HEK293 (cell line): ENCODE data around the gene IMMP2L.

ENCODE experiments used
- CTCF ChIA-PET: fragments of 350-600 bp; formaldehyde crosslinking; extraction: SDS; loops from one replicate; lab custom pipeline; 2021; ENCODE audit warnings: antibody characterized with exemption; lab: Yijun Ruan, JAX
- POLR2A ChIA-PET: fragments of 300-600 bp; formaldehyde crosslinking; extraction: SDS; loops from one replicate; lab custom pipeline; 2020; ENCODE audit warnings: antibody characterized with exemption, inconsistent platforms; lab: Yijun Ruan, JAX
- H3K27ac ChIP-seq: fragments of 200-500 bp; sonication (Bioruptor generic); 2 replicates; pipeline ENCODE4 v1.5.1; 2014; ENCODE audit warnings: low read depth, low read length, control low read depth, inconsistent platforms; ENCODE audit errors: extremely low read depth
- H3K36me3 ChIP-seq, 2 experiments: fragments of 200-500 bp in 1 of 2; sonication (Bioruptor generic) in 1 of 2; 1 replicate in 1 of 2; 2 replicates in 1 of 2; pipeline ENCODE4 v1.5.1; 2014 to 2017; ENCODE audit warnings: inconsistent platforms in 2 of 2, low read length in 2 of 2; ENCODE audit not compliant: control insufficient read depth in 2 of 2, insufficient read depth in 1 of 2
- H3K4me1 ChIP-seq: fragments of 200-500 bp; sonication (Bioruptor generic); 2 replicates; pipeline ENCODE4 v1.5.1; 2014; ENCODE audit warnings: mild to moderate bottlenecking, low read length, inconsistent platforms; ENCODE audit not compliant: control insufficient read depth, insufficient read depth
- H3K4me3 ChIP-seq: 2 replicates; pipeline ENCODE4 v1.5.1; 2011; ENCODE audit warnings: low read depth, mild to moderate bottlenecking, control low read depth, low read length, moderate library complexity
- H3K9me3 ChIP-seq: fragments of 200-500 bp; sonication (Bioruptor generic); 2 replicates; pipeline ENCODE4 v1.5.1; 2014; ENCODE audit warnings: low read depth, low read length, inconsistent platforms; ENCODE audit not compliant: control insufficient read depth, insufficient read depth
- GLIS1 ChIP-seq: fragments of 450-650 bp; formaldehyde crosslinking; IDR thresholded peaks from 2 replicates; pipeline ENCODE4 v1.5.1; 2016; ENCODE audit warnings: missing biosample characterization, missing genetic modification characterization
- OSR2 ChIP-seq: fragments of 450-650 bp; formaldehyde crosslinking; IDR thresholded peaks from 2 replicates; pipeline ENCODE4 v1.5.1; 2016; ENCODE audit warnings: missing biosample characterization, missing genetic modification characterization
- PRDM1 ChIP-seq: fragments of 450-650 bp; formaldehyde crosslinking; IDR thresholded peaks from 2 replicates; pipeline ENCODE4; 2016; ENCODE audit warnings: missing biosample characterization, missing genetic modification characterization
- ZFP69B ChIP-seq: fragments of 450-650 bp; formaldehyde crosslinking; IDR thresholded peaks from 2 replicates; pipeline ENCODE4 v1.5.1; 2016; ENCODE audit warnings: missing biosample characterization, missing genetic modification characterization
- ZNF169 ChIP-seq: fragments of 450-650 bp; formaldehyde crosslinking; IDR thresholded peaks from 2 replicates; pipeline ENCODE4 v1.5.1; 2016; ENCODE audit warnings: missing biosample characterization, missing genetic modification characterization
- ZNF37A ChIP-seq: fragments of 450-650 bp; IDR thresholded peaks from 2 replicates; pipeline ENCODE4 v1.5.1; 2018; ENCODE audit warnings: missing biosample characterization, missing genetic modification characterization
- ZNF530 ChIP-seq: fragments of 450-650 bp; formaldehyde crosslinking; IDR thresholded peaks from 2 replicates; pipeline ENCODE4 v1.5.1; 2016; ENCODE audit warnings: low read depth, missing biosample characterization, missing genetic modification characterization
- ZNF549 ChIP-seq: fragments of 450-650 bp; IDR thresholded peaks from 2 replicates; pipeline ENCODE4 v1.5.1; 2018; ENCODE audit warnings: missing biosample characterization, missing genetic modification characterization, mild to moderate bottlenecking, inconsistent platforms, moderate library complexity
- ZNF791 ChIP-seq: fragments of 450-650 bp; formaldehyde crosslinking; IDR thresholded peaks from 2 replicates; pipeline ENCODE4 v1.5.1; 2016; ENCODE audit warnings: missing biosample characterization, missing genetic modification characterization
- TF ChIP-seq, protein P1 (sequence below): fragments of 450-650 bp; IDR thresholded peaks from 2 replicates; pipeline ENCODE4 v1.5.1; 2018; ENCODE audit warnings: missing biosample characterization, mild to moderate bottlenecking, missing genetic modification characterization
- TF ChIP-seq, protein P2 (sequence below): fragments of 450-650 bp; formaldehyde crosslinking; IDR thresholded peaks from 2 replicates; pipeline ENCODE4 v1.5.1; 2016; ENCODE audit warnings: missing biosample characterization, missing genetic modification characterization, borderline replicate concordance
- TF ChIP-seq, protein P3 (sequence below): fragments of 450-650 bp; formaldehyde crosslinking; IDR thresholded peaks from 2 replicates; pipeline ENCODE4 v1.5.1; 2016; ENCODE audit warnings: missing biosample characterization, missing genetic modification characterization
- TF ChIP-seq, protein P4 (sequence below): fragments of 450-650 bp; formaldehyde crosslinking; optimal IDR thresholded peaks from 2 replicates; pipeline ENCODE3; 2016; ENCODE audit warnings: missing biosample characterization, mild to moderate bottlenecking, missing genetic modification characterization
- TF ChIP-seq, protein P5 (sequence below): fragments of 450-650 bp; formaldehyde crosslinking; IDR thresholded peaks from 2 replicates; pipeline ENCODE4 v1.5.1; 2016; ENCODE audit warnings: missing biosample characterization, missing genetic modification characterization
- TF ChIP-seq, protein P6 (sequence below): fragments of 450-650 bp; formaldehyde crosslinking; IDR thresholded peaks from 2 replicates; pipeline ENCODE4 v1.5.1; 2016; ENCODE audit warnings: missing biosample characterization, missing genetic modification characterization

IMMP2L gene

DNA sequence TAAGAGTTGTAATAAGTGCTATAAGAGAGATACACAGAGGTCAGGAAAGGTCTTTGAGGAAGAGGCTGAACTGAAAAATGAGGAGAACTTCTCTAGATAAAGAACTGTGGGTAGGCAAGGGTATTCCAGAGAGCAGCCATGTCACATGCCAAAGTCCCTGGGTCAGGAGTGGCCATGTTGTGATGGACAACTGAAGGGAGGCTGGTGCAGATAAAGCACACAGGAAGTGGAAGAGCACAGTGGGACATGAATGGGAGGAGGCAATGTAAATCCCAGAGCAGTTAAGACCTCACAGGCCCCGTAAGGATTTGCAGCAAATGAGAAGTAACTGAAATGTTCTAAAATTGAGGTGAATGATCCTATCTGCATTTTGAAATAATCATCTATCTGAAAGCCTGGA lies 37.2 kb downstream of the IMMP2L start:
- no peaks in the 10 kb centered on the region for H3K9me3 ChIP-seq
- H3K4me1 ChIP-seq: 0 out of 2 replicates have a peak, but pooled peaks cover 2% of the 10 kb centered on the region
- no peaks in the 10 kb centered on the region for H3K36me3 ChIP-seq
- POLR2A ChIA-PET: no interaction called here
- no peak overlapping the region for H3K27ac ChIP-seq
- TF ChIP-seq ZNF530 (no peak), ZNF791 (tag by site-specific recombination) (no peak), ZFP69B (tag by site-specific recombination) (no peak), PRDM1 (no peak), OSR2 (tag by site-specific recombination) (no peak), ZNF37A (tag by site-specific recombination) (no peak)
- TF ChIP-seq, protein P1, sequence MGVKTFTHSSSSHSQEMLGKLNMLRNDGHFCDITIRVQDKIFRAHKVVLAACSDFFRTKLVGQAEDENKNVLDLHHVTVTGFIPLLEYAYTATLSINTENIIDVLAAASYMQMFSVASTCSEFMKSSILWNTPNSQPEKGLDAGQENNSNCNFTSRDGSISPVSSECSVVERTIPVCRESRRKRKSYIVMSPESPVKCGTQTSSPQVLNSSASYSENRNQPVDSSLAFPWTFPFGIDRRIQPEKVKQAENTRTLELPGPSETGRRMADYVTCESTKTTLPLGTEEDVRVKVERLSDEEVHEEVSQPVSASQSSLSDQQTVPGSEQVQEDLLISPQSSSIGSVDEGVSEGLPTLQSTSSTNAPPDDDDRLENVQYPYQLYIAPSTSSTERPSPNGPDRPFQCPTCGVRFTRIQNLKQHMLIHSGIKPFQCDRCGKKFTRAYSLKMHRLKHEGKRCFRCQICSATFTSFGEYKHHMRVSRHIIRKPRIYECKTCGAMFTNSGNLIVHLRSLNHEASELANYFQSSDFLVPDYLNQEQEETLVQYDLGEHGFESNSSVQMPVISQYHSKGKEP (tag by site-specific recombination): no peak
- TF ChIP-seq, protein P2, sequence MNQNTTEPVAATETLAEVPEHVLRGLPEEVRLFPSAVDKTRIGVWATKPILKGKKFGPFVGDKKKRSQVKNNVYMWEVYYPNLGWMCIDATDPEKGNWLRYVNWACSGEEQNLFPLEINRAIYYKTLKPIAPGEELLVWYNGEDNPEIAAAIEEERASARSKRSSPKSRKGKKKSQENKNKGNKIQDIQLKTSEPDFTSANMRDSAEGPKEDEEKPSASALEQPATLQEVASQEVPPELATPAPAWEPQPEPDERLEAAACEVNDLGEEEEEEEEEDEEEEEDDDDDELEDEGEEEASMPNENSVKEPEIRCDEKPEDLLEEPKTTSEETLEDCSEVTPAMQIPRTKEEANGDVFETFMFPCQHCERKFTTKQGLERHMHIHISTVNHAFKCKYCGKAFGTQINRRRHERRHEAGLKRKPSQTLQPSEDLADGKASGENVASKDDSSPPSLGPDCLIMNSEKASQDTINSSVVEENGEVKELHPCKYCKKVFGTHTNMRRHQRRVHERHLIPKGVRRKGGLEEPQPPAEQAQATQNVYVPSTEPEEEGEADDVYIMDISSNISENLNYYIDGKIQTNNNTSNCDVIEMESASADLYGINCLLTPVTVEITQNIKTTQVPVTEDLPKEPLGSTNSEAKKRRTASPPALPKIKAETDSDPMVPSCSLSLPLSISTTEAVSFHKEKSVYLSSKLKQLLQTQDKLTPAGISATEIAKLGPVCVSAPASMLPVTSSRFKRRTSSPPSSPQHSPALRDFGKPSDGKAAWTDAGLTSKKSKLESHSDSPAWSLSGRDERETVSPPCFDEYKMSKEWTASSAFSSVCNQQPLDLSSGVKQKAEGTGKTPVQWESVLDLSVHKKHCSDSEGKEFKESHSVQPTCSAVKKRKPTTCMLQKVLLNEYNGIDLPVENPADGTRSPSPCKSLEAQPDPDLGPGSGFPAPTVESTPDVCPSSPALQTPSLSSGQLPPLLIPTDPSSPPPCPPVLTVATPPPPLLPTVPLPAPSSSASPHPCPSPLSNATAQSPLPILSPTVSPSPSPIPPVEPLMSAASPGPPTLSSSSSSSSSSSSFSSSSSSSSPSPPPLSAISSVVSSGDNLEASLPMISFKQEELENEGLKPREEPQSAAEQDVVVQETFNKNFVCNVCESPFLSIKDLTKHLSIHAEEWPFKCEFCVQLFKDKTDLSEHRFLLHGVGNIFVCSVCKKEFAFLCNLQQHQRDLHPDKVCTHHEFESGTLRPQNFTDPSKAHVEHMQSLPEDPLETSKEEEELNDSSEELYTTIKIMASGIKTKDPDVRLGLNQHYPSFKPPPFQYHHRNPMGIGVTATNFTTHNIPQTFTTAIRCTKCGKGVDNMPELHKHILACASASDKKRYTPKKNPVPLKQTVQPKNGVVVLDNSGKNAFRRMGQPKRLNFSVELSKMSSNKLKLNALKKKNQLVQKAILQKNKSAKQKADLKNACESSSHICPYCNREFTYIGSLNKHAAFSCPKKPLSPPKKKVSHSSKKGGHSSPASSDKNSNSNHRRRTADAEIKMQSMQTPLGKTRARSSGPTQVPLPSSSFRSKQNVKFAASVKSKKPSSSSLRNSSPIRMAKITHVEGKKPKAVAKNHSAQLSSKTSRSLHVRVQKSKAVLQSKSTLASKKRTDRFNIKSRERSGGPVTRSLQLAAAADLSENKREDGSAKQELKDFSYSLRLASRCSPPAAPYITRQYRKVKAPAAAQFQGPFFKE (tag by site-specific recombination): no peak
- TF ChIP-seq, protein P3, sequence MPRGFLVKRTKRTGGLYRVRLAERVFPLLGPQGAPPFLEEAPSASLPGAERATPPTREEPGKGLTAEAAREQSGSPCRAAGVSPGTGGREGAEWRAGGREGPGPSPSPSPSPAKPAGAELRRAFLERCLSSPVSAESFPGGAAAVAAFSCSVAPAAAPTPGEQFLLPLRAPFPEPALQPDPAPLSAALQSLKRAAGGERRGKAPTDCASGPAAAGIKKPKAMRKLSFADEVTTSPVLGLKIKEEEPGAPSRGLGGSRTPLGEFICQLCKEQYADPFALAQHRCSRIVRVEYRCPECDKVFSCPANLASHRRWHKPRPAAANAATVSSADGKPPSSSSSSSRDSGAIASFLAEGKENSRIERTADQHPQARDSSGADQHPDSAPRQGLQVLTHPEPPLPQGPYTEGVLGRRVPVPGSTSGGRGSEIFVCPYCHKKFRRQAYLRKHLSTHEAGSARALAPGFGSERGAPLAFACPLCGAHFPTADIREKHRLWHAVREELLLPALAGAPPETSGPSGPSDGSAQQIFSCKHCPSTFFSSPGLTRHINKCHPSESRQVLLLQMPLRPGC (tag by site-specific recombination): no peak
- TF ChIP-seq, protein P4, sequence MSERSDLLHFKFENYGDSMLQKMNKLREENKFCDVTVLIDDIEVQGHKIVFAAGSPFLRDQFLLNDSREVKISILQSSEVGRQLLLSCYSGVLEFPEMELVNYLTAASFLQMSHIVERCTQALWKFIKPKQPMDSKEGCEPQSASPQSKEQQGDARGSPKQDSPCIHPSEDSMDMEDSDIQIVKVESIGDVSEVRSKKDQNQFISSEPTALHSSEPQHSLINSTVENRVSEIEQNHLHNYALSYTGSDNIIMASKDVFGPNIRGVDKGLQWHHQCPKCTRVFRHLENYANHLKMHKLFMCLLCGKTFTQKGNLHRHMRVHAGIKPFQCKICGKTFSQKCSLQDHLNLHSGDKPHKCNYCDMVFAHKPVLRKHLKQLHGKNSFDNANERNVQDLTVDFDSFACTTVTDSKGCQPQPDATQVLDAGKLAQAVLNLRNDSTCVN (tag by site-specific recombination): no peak
- CTCF ChIA-PET: no interaction called here
- H3K4me3 ChIP-seq: no peak overlapping the region

DNA sequence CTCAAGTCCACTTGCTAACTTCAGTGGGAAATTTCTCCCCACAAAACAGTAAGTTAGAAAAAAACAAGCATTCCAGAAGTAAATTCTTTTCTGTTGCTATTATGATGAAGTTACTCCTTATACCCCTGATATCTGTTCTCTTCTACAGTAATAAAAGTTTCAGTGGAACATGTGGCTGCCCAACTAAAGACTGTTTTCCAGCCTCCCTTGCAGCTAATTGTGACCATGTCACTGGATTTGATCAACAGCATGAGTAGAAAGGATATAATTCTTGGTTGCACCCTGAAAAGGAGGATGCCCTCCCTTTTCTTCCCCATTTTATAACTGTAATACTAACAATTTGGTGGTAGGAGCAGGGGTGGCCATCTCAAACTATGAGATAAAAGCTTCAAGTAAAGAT lies 40.6 kb downstream of the IMMP2L start:
- Histone ChIP-seq H3K27ac (no peak overlapping the region), H3K9me3 (no peaks in the 10 kb centered on the region), H3K4me3 (no peak overlapping the region), H3K4me1 (no peaks in the 10 kb centered on the region), H3K36me3 (no peaks in the 10 kb centered on the region)
- ChIA-PET POLR2A (no interaction called here), CTCF (no interaction called here)
- TF ChIP-seq GLIS1 (tag by site-specific recombination) (no peak), ZNF549 (tag by site-specific recombination) (peak; percentile 70), ZNF169 (tag by site-specific recombination) (no peak)
- TF ChIP-seq, protein P5, sequence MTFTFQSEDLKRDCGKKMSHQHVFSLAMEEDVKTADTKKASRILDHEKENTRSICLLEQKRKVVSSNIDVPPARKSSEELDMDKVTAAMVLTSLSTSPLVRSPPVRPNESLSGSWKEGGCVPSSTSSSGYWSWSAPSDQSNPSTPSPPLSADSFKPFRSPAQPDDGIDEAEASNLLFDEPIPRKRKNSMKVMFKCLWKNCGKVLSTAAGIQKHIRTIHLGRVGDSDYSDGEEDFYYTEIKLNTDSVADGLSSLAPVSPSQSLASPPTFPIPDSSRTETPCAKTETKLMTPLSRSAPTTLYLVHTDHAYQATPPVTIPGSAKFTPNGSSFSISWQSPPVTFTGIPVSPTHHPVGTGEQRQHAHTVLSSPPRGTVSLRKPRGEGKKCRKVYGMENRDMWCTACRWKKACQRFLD: no peak
- TF ChIP-seq, protein P6, sequence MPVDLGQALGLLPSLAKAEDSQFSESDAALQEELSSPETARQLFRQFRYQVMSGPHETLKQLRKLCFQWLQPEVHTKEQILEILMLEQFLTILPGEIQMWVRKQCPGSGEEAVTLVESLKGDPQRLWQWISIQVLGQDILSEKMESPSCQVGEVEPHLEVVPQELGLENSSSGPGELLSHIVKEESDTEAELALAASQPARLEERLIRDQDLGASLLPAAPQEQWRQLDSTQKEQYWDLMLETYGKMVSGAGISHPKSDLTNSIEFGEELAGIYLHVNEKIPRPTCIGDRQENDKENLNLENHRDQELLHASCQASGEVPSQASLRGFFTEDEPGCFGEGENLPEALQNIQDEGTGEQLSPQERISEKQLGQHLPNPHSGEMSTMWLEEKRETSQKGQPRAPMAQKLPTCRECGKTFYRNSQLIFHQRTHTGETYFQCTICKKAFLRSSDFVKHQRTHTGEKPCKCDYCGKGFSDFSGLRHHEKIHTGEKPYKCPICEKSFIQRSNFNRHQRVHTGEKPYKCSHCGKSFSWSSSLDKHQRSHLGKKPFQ (tag by site-specific recombination): no peak
